HG02870 (cell line): ENCODE measurements around the gene PRKAR2B.
"Not testable (repeated sequence)": the region's sequence is repeated elsewhere in the genome, so short reads cannot be mapped to it uniquely, and the experiment has no call there.

ENCODE experiments used
- ATAC-seq: cut with Tn5 transposase; IDR thresholded peaks from one replicate; pipeline ENCODE4 v1.9.1; 2021; ENCODE audit warnings: mild to moderate bottlenecking, moderate library complexity; ENCODE audit not compliant: unreplicated experiment

PRKAR2B gene

DNA sequence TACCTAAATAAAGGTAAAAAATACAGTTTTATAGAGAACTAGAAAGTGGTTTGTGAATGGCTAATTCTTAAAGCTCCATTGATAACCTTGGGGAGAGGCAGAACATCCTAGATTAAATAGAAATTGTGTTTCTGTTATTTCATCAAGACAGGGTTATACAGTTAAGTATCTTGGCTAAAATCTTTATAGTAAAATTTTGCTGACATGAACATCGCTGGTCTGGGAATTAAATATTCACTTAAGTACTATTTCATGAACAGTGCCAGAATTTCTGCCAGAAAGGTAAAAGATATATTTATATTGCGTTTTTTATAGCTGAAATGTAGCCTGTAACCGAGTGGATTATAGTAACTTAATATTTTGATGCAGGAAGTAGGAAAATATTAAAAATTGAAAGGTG, 70.6 kb downstream of the PRKAR2B start:
- no peak for ATAC-seq

DNA sequence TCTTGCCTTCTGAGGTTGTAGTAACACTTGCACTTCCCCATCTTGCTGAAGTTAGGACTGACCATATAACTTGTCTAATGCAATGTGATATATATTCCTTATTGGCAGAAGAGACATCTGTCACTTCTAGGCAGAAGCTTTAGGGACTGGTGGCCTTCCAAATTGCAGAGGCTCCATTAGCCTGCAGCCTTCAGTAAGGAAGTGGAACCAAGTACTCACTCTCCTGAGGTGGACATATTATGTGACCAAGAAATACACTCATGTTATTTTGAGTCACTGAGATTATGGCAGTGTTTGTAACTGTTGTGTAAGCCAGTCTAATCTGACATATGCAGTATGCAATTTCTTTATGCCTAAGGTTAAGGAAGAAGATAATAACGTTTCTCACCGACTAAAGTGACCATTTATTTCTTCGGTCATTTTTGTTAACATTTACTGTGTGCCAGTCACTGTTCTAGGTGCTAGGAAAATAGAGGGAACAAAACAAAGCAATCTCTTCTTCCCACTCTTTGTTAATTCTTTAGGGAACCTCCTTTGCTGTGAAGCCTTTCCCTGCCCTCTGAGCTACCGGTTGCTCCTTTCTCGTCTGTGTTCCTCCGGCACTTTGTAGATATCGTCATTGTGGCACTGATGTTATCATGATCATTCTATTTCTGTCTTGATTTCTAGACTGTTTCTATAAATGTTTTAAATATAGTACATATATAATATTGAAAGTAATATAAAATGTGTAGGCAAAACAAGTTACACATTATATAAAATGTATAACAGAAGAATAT, 71.4 kb downstream of the PRKAR2B start:
- no peak for ATAC-seq

DNA sequence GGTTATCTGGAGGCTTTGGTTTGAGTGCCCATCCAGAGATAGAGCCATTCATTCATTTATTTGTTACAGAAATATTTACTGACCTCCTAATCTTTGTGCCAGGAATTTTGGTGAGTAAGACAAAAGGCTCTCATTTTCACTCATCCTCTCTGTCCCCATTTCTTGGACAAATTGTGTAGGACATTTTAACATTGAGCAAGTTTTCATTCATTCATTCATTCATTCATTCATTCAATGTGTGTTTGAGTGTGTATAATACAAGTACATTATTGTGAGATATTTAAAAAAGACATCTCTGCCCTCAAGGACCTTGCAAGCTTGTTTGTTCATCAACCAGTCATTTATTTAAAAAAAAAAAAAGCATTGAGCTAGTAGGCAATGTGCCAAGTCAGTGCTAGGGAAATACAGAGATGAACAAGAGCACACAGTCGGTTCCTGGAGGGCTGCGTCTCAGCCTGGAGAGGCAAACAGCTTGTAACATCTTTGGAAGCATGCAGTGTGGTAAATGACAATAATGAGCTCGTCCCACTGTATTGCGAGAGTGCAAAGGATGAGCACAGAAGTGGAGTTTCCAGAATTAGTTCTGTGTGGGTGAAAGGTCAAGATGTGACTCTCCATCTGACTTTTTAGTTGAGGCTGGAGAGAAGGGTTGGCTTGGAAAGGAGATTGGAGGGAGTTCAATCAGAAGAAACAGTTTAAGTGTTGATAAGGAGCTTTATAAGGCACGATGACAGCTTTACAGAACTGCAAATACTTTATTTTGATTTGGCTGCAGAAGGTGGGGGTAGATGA, 73.8 kb downstream of the PRKAR2B start:
- ATAC-seq: no peak

DNA sequence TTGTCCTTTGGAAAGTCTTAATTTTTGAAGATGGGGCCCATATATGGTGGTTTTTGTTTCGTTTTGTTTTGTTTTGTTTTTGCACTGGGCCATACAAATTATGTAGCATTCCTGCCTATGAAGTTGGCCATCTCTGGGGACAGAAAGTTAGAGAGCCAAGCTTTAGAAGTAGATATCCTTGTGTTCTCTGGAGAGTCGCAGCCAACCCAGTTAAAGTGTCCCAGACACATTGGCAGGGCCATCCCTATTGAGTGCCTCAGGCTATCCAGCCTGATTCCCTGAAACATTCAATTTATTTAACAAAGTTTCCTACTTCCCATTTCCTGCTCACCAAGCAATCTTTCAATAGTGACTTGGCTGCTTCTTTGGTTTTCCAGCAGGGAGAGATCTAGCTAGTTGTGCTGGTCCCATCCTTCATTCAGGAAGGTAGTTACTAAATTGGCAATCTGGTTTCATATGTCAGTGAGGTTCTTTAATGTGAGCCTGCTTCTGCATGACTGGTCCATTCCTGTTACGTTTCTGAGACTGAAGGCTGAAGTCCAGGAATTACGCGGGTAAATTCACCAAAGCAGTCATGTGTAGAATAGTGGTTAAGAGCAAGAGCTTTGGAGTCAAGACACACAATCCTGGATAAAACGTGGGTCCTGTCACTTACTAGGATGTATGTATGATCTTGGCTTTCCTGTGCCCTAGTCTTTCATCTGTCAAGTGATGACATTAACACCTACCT, 75.0 kb downstream of the PRKAR2B start:
- no peak for ATAC-seq

DNA sequence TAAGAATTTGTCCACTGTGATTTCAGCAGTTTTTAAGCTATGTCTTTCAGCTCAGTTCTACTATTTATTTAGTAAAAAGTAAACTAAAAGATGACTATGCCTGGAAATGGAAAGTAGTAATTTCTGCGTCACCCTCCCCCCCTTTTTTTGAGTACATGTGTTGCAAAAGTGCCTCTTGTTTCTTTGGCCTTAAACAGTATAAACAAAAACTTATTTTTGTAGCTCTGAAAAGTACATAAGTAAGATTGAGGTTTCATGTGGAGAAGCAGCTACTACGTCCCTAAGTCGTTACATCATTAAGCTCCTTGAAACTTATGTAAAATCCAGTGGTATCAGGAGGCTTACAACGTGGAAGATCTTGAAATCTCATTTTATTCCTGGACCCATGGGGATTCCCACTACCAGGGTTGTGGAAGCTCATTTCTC, 78.0 kb downstream of the PRKAR2B start:
- no peak for ATAC-seq

DNA sequence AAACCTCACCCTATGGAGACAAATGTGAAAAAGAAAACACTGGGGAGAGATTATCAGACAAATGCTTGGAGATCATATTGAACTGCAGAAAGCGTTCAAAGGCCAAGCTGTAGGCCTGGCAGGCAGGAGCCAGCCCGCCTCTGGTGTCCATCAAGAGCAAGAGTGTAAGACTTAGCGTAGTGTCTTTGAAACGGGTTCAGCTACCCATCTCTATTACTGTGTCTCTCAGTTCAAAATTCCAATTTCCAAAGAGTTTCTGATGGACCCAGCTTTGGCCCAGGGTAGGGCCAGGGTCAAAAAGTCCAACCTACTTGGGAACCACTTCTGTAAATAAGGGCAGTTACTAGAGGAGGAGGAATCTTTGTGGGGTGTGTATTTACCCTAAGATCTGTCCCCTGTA, 78.9 kb downstream of the PRKAR2B start:
- ATAC-seq: no peak

DNA sequence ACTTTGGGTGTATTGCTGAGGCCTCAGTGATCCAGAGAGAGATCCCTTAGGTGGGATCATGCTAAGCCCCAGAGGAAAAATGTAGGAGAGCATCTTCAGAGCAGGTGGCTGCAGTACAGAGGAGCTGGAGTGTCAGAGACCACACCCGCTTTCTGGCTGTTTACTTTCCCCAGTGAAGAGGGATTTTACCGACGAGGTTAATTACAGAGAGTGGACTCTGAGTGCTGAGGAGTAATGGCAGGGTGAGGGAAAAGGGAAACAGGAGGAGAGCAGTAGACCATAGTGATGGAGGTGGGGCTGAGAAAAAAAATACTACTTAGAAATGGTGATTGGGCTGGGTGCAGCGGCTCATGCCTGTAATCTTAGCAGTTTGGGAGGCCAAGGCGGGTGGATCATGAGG, 81.0 kb downstream of the PRKAR2B start:
- no peak for ATAC-seq

DNA sequence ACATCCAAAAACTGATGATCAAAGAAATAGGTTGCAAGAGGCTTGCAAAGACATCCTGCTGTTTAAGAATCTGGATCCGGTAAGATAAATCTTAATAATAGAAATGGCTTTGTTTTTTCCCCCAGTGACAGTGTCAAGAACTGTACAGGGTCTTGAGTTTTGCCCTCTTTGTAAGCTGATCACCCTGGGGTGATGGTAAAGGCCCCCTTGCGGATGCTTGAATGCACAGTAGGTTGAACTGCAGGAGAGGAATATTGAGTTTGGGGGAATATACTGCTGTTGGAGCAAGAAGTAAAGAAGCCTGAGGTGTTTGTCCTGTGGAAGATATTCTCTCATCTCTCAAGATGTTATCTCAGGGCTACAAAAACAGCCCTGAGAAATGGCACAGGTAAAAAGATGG, 83.7 kb downstream of the PRKAR2B start:
- ATAC-seq: no peak

DNA sequence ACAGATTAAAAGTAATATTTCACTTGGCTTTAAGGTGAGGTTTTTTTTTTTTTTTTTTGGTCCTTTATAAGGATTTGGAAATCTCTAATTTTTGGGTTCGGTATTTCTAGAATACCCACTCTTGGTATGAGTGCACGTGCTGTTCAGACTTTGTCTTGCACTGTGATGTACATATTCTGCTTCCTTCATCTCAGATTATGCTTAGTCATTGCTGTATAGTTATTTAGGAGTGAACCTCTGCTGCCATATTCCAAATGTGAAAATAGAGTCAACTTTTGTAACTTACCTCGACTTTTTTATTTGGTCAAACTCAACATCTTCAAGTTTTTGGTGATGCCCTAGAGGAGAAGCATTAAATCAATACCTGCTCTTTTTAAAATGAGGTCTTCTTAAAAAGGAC, 84.2 kb downstream of the PRKAR2B start:
- no peak for ATAC-seq

DNA sequence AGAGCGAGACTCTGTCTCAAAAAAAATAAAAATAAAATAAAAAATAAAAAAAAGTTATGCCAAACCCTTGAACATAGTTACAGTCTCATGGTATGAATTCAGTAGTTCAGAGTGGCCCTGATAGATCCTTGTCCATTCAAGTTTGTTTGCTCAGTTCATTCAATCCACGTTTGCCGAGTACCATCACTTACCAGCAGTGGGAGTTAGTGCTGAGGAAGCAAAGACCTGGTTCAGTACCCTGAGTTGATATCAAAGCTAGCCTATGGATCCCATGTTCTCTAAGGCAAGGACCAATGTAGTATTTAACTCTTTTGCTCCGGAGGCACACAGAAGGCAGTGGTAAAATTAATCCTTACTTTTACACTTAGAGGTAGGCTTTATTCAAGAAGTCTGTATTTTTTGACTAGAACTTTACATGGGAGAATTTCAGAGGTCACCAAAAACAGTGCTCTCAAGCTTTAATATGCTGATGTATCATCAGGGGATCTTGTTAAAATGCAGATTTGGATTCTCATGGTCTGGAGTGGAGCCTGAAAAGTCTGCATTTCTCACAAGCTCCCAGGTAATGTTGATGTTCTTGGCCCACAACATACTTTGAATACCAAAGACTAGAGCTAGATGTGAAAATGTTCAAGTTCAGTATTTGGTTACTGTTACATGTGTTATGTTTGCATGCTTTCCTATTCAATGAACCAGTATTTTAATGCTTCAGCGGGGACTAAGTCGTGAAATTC, 86.1 kb downstream of the PRKAR2B start:
- ATAC-seq: no peak

DNA sequence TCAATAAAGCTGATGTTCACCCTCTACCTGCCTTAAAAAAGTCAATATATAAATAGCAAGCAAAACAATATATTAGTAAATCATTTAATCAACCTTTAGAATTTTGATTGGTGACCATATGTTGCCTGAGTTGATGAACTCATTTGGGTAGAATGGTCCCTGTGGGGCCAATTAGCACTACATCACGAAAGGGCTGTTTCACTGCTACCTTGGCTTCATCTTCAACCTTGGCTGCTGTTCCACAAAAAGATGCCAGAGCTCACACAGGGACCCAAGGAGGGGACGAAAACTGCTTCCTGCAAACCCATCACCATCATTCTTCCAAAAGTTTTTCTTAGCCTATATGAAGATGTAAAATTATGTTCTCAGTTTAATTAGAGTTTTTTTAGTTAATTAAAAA, 88.9 kb downstream of the PRKAR2B start:
- ATAC-seq: no peak

DNA sequence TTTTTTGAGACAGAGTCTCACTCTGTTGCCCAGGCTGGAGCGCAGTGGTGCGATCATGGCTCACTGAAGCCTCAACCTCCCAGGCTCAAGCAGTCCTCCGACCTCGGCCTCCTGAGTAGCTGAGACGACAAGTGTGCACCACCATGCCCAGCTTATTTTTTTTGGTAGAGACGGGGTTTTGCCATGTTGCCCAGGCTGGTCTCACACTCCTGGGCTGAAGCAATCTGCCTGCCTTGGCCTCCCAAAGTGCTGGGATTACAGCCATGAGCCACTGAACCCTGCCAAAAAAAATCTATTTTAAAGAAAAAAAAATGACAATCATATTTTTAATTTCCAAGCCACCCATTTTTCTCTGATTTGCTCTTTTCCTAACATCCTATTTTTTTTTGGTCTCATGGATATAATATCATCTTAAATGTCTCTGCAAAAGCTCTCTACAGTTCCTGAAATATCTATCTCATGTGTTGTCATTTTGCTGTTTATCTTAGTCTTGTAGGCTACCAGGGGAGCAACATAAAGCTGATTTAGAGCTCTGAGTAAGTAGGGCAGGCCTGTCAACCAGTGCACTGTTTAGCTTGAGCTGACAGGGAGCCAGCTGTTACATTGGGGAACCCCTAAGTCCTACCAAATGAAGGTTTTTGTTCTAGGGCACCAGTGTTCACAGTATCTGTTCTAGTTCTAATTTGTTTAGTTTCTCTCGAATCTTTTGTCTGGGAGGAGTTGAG, 94.4 kb downstream of the PRKAR2B start:
- no peak for ATAC-seq

DNA sequence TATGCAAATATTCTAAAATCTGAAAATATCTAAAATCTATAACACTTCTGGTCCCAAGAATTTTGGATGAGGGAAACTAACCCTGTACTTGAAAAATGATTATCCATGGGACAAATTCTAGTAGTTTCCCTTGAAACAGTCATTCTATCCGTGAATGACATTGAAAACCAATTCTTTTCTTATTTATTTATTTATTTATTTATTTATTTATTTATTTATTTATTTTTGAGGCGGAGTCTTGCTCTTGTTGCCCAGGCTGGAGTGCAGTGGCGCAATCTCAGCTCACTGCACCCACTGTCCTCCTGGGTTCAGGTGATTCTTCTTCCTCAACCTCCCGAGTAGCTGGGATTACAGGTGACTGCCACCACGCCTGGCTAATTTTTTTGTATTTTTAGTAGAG, 99.4 kb downstream of the PRKAR2B start:
- ATAC-seq: not testable (repeated sequence)

DNA sequence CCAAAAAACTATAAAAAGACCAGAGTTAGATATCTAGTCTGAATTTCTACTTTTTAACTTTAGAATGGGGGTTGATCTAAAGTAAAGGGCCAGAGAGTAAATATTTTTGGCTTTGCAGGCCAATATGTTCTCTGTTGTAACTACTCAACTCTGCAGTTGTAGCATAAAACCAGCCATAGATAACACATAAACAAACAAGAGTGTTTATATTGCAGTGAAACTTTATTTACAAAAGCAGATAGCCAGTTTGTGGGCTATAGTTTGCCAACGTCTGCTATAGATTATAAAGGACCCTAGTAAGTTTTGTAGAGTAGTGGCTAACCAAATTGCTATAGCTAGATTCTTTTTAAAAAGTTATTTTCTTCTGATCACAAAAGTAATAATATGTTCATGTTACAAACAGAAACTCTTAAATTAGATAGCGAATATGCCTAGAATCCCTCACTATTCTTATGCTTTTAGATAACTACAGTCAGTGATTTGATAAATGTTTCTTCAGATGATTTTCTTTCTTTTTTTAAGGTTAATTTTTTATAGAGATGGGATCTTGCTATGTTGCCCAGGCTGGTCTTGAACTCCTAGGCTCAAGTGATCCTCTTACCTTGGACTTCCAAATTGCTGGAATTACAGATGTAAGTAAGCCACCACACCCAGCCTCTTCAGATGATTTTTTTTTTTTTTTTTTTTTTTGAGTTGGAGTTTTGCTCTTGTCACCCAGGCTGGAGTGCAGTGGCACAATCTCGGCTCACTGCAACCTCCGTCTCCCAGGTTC, 100.7 kb downstream of the PRKAR2B start:
- ATAC-seq: no peak

DNA sequence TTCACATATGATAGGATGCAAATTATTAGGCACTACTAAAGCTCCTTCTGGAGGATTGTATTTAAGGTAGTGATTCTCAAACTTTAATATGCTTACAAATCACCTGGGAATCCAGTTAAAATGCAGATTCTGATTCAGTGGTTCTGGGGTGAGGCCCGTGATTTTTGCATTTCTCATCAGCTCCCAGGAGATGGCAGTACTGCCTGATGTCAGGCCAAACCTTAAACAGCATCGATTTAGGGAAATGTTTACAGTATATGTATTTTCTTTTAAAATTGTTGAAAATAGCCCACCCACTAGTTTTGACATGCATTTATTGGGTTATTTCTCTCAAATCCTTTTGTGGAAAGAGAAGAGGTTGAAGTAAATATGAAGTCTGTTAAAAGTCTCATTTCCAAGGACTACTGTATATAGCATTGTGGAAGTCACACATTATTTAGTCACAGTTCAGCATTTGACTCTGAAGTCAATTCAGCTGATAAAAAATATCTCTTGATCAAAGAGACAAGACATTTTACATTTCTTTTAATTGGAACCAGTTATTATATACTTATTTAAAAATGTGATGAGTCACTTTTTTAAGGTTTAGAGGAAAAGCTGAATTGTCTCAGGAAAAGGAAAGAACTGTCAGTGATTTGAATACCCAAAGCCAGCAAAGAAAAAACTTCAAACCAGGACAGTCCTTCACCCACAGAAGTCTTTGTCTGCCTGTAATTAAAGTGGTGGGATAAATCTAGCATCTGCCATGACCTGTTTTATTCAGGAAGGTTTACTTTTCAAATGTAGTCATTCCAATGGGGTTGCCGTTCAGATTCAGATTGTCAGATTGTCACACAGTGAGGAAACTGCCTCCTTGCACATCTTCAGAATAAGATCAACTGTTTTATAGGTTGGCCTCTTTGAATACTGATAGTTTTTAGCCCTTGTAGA, 103.2 kb downstream of the PRKAR2B start:
- ATAC-seq: no peak

DNA sequence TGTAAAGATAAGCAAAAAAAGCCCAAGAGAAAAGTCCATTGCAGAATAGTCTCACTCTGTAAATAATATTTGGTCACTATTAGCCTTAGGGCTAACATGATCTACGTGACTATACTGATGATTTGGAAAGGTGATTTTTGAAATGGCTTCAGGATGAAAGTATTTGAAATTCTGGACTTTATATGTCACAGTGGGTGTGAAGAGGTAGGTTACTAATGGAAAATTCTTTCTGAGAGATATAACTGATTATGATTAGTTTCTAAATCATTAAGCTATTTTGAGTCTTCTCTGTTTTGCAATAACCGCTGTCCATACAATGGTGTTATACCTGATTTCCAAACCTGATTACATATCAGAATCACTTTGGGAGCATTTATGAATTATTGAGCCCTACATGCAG, 104.2 kb downstream of the PRKAR2B start:
- no peak for ATAC-seq

DNA sequence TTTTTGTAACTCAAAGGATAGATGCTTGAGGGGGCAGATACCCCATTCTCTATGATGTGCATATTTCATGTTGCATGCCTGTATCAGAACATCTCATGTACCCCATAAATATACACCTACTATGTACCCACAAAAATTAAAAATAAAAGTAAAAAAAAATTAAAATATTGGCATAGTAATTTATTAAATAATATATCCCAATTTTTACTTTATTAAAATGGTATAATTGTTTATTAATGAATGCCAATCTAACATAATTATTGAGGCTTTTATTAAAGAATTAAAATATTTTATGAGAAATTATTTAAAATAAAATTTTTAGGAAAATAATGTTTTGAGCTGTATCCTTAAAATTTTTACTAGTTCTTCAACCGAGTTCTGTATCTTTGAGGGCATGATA, 105.4 kb downstream of the PRKAR2B start:
- no peak for ATAC-seq

DNA sequence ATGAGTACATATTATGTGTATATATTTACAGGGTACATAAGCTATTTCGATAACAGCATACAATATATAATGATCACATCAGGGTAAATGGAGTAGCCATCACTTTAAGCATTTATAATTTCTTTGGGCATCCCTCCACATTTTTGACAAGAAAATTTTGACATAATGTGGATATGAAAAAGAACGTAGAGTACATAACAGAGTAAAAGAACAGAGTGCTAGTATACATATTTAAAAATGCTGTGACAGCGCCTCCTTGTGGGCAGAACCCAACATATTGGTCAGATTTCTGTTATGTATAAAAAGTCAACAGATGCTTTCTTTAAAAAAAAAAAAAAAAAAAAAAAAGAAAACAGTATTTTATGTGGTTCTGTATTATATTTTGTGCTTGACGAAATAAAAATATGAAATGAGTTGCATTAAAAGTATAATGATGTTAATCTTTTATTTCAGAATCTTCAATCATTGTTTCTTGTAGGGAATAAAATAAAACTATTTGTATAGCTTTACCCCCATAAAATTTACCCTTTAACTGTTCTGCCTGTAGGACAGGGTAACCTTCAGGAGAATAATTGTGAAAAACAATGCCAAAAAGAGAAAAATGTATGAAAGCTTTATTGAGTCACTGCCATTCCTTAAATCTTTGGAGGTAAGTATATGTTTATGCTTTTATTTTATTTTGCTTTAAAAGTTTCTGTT, 106.0 kb downstream of the PRKAR2B start:
- ATAC-seq: no peak
